ENCODE data around the gene CEND1.
A peak's percentile ranks its signal among the peaks of the same experiment; 100 is the strongest.

CEND1 gene

DNA sequence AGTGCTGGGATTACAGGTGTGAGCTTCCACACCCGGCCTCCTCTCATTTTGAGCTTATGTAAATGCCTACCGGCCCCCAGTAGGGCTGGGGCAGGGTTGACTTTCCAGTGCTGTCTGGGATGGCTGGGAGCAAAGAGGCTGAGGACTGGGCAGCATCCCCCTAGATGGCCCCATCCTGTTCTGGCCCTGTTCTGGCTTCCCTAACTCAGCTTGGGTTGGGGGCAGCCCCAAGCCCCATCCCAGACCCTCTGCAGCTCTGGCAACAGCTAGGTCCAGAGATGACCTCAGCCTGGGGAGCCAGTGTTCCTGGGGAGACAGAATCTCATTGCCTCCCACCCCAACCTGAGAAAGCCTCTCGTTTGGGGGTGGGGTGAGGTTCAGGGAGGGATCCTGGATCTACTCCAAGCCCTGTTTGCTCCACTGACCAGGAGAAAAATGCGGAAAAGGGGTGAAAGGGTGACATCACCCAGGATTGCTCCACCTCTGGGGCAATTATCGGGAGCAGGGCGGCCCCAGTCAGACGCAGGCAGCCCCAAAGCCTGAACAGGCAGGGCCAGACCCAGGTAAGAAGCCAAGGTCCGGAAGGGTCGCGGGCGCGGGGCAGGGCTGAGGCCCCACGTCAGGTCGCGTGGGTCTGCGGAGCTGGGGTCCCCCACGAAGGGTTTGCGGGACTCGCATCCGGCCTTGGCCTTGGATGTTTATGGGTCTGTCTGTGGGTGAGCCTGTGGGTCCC, 28.7 kb upstream of the CEND1 start, which contains the start of gene PNPLA2:
TSS of gene PNPLA2 (plus strand) at position 519 of the 733 bp plus-strand sequence. CDS start 805 bp downstream, outside the sequence.
- H3K36me3 ChIP-seq (ENCODE audit: insufficient read depth, low read length), result peaks cover 18% of the 10 kb centered on the region
- peak within 1 kb of the TSS; percentile 96 for H3K9ac ChIP-seq (ENCODE audit: low read depth, low read length)
- no peaks in the 10 kb centered on the region for H3K27me3 ChIP-seq (ENCODE audit: control insufficient read depth, insufficient read depth, low read length)
- H3K4me1 ChIP-seq (ENCODE audit: control insufficient read depth, insufficient read depth, low read length), result peaks cover 33% of the 10 kb centered on the region
- peak within 1 kb of the TSS; percentile 99 for H3K4me2 ChIP-seq (ENCODE audit: low read length)
- no peaks in the 10 kb centered on the region for H3K9me3 ChIP-seq (replicated peaks; ENCODE audit: low read length)
- peak within 1 kb of the TSS; percentile 97 for H3K4me3 ChIP-seq (ENCODE audit: low read length)

GRCh38 chr11:816433-816779, 26.5 kb upstream of the CEND1 start:
- Histone ChIP-seq H3K27me3 (ENCODE audit: control insufficient read depth, insufficient read depth, low read length) (no peaks in the 10 kb centered on the region), H3K36me3 (ENCODE audit: insufficient read depth, low read length) (peaks cover 28% of the 10 kb centered on the region)

GRCh38 chr11:815675-816432, 26.0 kb upstream of the CEND1 start:
- Histone ChIP-seq H3K9ac (ENCODE audit: low read depth, low read length) (no peak overlapping the region), H3K36me3 (ENCODE audit: insufficient read depth, low read length) (peaks cover 33% of the 10 kb centered on the region)

More at GRCh38 chr11:816433-816779, 26.5 kb upstream of the CEND1 start:
- Histone ChIP-seq H3K4me1 (ENCODE audit: control insufficient read depth, insufficient read depth, low read length) (peaks cover 31% of the 10 kb centered on the region), H3K9ac (ENCODE audit: low read depth, low read length) (no peak overlapping the region), H3K4me3 (ENCODE audit: low read length) (no peak overlapping the region), H3K9me3 (replicated peaks; ENCODE audit: low read length) (no peaks in the 10 kb centered on the region), H3K4me2 (ENCODE audit: low read length) (no peak overlapping the region)

DNA sequence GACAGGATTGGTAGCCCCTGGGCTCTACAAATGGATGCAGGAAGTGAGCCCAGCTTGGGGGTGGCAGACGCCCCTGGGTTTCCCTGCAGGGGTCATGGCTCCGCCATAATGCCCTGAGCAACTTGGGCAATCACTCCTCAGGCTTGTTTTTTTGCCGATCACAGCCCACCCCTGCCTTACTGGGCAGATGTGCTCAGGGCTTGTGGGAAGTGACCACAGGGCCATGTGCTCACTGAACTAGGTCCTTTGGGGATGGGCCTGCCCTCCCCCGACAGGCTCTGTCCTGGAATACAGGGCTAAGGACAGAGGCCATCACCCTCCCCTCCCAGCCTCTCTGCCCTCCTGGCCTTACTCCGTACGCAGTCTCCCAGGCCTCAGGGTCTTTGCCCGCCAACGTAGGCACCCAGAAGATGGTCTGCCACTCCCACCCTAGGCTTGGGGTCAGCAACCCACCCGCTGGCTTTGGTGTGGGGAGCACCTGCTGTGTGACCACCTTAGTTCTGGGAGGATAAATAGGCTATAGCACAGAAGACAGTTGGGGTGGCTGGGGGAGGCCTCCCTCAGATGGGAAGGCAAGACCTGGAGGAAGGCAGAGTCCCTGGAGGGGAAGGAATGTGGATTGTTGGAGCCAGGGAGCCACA, 23.7 kb upstream of the CEND1 start:
- no peak overlapping the region for H3K4me3 ChIP-seq (ENCODE audit: low read length)

More at GRCh38 chr11:815675-816432, 26.0 kb upstream of the CEND1 start:
- no peak overlapping the region for H3K4me3 ChIP-seq (ENCODE audit: low read length)
- H3K4me2 ChIP-seq (ENCODE audit: low read length), result no peak overlapping the region
- no peaks in the 10 kb centered on the region for H3K9me3 ChIP-seq (replicated peaks; ENCODE audit: low read length)
- no peaks in the 10 kb centered on the region for H3K27me3 ChIP-seq (ENCODE audit: control insufficient read depth, insufficient read depth, low read length)
- H3K4me1 ChIP-seq (ENCODE audit: control insufficient read depth, insufficient read depth, low read length), result peaks cover 31% of the 10 kb centered on the region

GRCh38 chr11:813072-813455, 23.2 kb upstream of the CEND1 start:
- peaks cover 36% of the 10 kb centered on the region for H3K36me3 ChIP-seq (ENCODE audit: insufficient read depth, low read length)
- no peak overlapping the region for H3K4me3 ChIP-seq (ENCODE audit: low read length)
- H3K4me2 ChIP-seq (ENCODE audit: low read length), result no peak overlapping the region
- H3K4me1 ChIP-seq (ENCODE audit: control insufficient read depth, insufficient read depth, low read length), result peaks cover 21% of the 10 kb centered on the region
- no peaks in the 10 kb centered on the region for H3K27me3 ChIP-seq (ENCODE audit: control insufficient read depth, insufficient read depth, low read length)
- H3K9ac ChIP-seq (ENCODE audit: low read depth, low read length), result no peak overlapping the region
- H3K9me3 ChIP-seq (replicated peaks; ENCODE audit: low read length), result no peaks in the 10 kb centered on the region

More for the DNA sequence above, 23.7 kb upstream of the CEND1 start:
- no peaks in the 10 kb centered on the region for H3K27me3 ChIP-seq (ENCODE audit: control insufficient read depth, insufficient read depth, low read length)
- no peak overlapping the region for H3K9ac ChIP-seq (ENCODE audit: low read depth, low read length)
- H3K36me3 ChIP-seq (ENCODE audit: insufficient read depth, low read length), result peaks cover 36% of the 10 kb centered on the region
- peaks cover 21% of the 10 kb centered on the region for H3K4me1 ChIP-seq (ENCODE audit: control insufficient read depth, insufficient read depth, low read length)
- H3K9me3 ChIP-seq (replicated peaks; ENCODE audit: low read length), result no peaks in the 10 kb centered on the region
- H3K4me2 ChIP-seq (ENCODE audit: low read length), result no peak overlapping the region

DNA sequence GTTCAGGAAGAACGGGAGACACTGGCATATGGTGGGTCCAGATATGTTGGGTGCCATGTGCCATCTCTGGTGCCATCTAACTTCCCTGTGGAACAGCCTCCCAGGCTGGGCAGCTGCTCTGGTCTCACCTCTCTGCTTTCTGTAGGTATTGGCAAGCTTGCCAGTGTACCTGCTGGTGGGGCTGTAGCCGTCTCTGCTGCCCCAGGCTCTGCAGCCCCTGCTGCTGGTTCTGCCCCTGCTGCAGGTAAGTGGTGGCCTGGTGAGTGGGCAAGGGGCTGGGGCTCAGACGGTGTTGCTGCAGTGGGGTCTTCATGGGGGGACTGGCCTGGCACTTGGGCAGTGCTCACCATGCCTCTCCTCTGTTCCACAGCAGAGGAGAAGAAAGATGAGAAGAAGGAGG, 22.5 kb upstream of the CEND1 start:
- Histone ChIP-seq H3K36me3 (ENCODE audit: insufficient read depth, low read length) (peaks cover 36% of the 10 kb centered on the region), H3K4me1 (ENCODE audit: control insufficient read depth, insufficient read depth, low read length) (peaks cover 21% of the 10 kb centered on the region), H3K4me3 (ENCODE audit: low read length) (peak overlapping the region; percentile 79), H3K4me2 (ENCODE audit: low read length) (peak overlapping the region; percentile 98), H3K27me3 (ENCODE audit: control insufficient read depth, insufficient read depth, low read length) (no peaks in the 10 kb centered on the region), H3K9me3 (replicated peaks; ENCODE audit: low read length) (no peaks in the 10 kb centered on the region), H3K9ac (ENCODE audit: low read depth, low read length) (peak overlapping the region; percentile 93)

GRCh38 chr11:811446-812245, 21.8 kb upstream of the CEND1 start:
- Histone ChIP-seq H3K9me3 (replicated peaks; ENCODE audit: low read length) (no peaks in the 10 kb centered on the region), H3K4me3 (ENCODE audit: low read length) (peak overlapping the region; percentile 79), H3K4me1 (ENCODE audit: control insufficient read depth, insufficient read depth, low read length) (peaks cover 21% of the 10 kb centered on the region), H3K27me3 (ENCODE audit: control insufficient read depth, insufficient read depth, low read length) (no peaks in the 10 kb centered on the region), H3K4me2 (ENCODE audit: low read length) (peak overlapping the region; percentile 98), H3K9ac (ENCODE audit: low read depth, low read length) (peak overlapping the region; percentile 93), H3K36me3 (ENCODE audit: insufficient read depth, low read length) (peaks cover 36% of the 10 kb centered on the region)

- Histone ChIP-seq H3K4me1 (ENCODE audit: control insufficient read depth, insufficient read depth, low read length) (peaks cover 25% of the 10 kb centered on the region), H3K9me3 (replicated peaks; ENCODE audit: low read length) (no peaks in the 10 kb centered on the region), H3K4me2 (ENCODE audit: low read length) (peak overlapping the region; percentile 98), H3K9ac (ENCODE audit: low read depth, low read length) (peak overlapping the region; percentile 93), H3K4me3 (ENCODE audit: low read length) (peak overlapping the region; percentile 79), H3K27me3 (ENCODE audit: control insufficient read depth, insufficient read depth, low read length) (no peaks in the 10 kb centered on the region), H3K36me3 (ENCODE audit: insufficient read depth, low read length) (peaks cover 36% of the 10 kb centered on the region)
Observed at GRCh38 chr11:810040-810567, 20.2 kb upstream of the CEND1 start.

- H3K36me3 ChIP-seq (ENCODE audit: insufficient read depth, low read length), result peaks cover 36% of the 10 kb centered on the region
- peak within 1 kb of the TSS; percentile 98 for H3K4me2 ChIP-seq (ENCODE audit: low read length)
- peaks cover 29% of the 10 kb centered on the region for H3K4me1 ChIP-seq (ENCODE audit: control insufficient read depth, insufficient read depth, low read length)
- no peaks in the 10 kb centered on the region for H3K27me3 ChIP-seq (ENCODE audit: control insufficient read depth, insufficient read depth, low read length)
- H3K9ac ChIP-seq (ENCODE audit: low read depth, low read length), result peak within 1 kb of the TSS; percentile 93
- H3K9me3 ChIP-seq (replicated peaks; ENCODE audit: low read length), result no peaks in the 10 kb centered on the region
- H3K4me3 ChIP-seq (ENCODE audit: low read length), result peak within 1 kb of the TSS; percentile 79
Observed at GRCh38 chr11:809287-810039, 19.6 kb upstream of the CEND1 start, which contains the start of gene RPLP2. TSS of gene RPLP2 (plus strand) at chr11:809967. CDS start at chr11:810235, 268 bp downstream.
